Measurements from ENCODE around the gene TGFB1. TPM values are rescaled to one million over a fixed set of nuclear protein-coding genes. Genes with fewer than 3 reads are reported as not detected.

TGFB1 gene
- total RNA-seq, 1 experiment from 2014 or later, result 10.4 TPM

GRCh38 chr19:41296433-41296871 is 57.3 kb downstream of the TGFB1 start:
- H3K27me3 Mint-ChIP-seq (ENCODE audit: low read depth), result no peaks in the 10 kb centered on the region
- no peak for ATAC-seq
- H3K9me3 Mint-ChIP-seq, result no peaks in the 10 kb centered on the region
- H3K4me1 Mint-ChIP-seq, result no peaks in the 10 kb centered on the region
- CTCF ChIA-PET, result no interaction called here
- H3K27ac Mint-ChIP-seq, result no peak overlapping the region
- no peak overlapping the region for H3K4me3 Mint-ChIP-seq
- POLR2A ChIA-PET, result no interaction called here
- H3K36me3 Mint-ChIP-seq, result peaks cover 96% of the 10 kb centered on the region
- no peak for TF ChIP-seq ESRRA (CRISPR knock-in tag; IDR thresholded peaks at IDR 0.05; ENCODE audit: borderline replicate concordance)
- TF ChIP-seq PREB (CRISPR knock-in tag; IDR thresholded peaks at IDR 0.05; ENCODE audit: borderline replicate concordance), result no peak
- TF ChIP-seq IRF2 (CRISPR knock-in tag; IDR thresholded peaks at IDR 0.05; ENCODE audit: borderline replicate concordance, low read depth), result no peak
- TF ChIP-seq E2F1 (CRISPR knock-in tag; IDR thresholded peaks at IDR 0.05), result no peak
- no peak for TF ChIP-seq FOXJ3 (CRISPR knock-in tag; IDR thresholded peaks at IDR 0.05; ENCODE audit: borderline replicate concordance)
- no peak for TF ChIP-seq ZNF416 (CRISPR knock-in tag; IDR thresholded peaks at IDR 0.05)
- no peak for DNase-seq (ENCODE audit: low spot score)

GRCh38 chr19:41295499-41295898 is 58.2 kb downstream of the TGFB1 start:
- DNase-seq (ENCODE audit: low spot score) (no peak), ATAC-seq (no peak)
- ChIA-PET POLR2A (no interaction called here), CTCF (interaction anchor here (1.3 kb wide), 1 partner anchor 13 kb away, joined by 4 read pairs; no protein-coding TSS in a partner anchor)
- Mint-ChIP-seq H3K27me3 (ENCODE audit: low read depth) (no peaks in the 10 kb centered on the region), H3K27ac (no peak overlapping the region; the same call in 1 of the 2 replicates), H3K4me3 (no peak overlapping the region), H3K4me1 (no peaks in the 10 kb centered on the region), H3K36me3 (peaks cover 92% of the 10 kb centered on the region), H3K9me3 (no peaks in the 10 kb centered on the region)
- no peak for TF ChIP-seq MYBL2 (CRISPR knock-in tag; IDR thresholded peaks at IDR 0.05)
- no peak for TF ChIP-seq ATF1 (CRISPR knock-in tag; IDR thresholded peaks at IDR 0.05)
- no peak for TF ChIP-seq GRHL2 (CRISPR knock-in tag; IDR thresholded peaks at IDR 0.05; ENCODE audit: insufficient replicate concordance, severe bottlenecking)
- TF ChIP-seq HMGA2 (CRISPR knock-in tag; IDR thresholded peaks at IDR 0.05), result no peak
- no peak for TF ChIP-seq STAT6 (CRISPR knock-in tag; conservative IDR thresholded peaks at IDR 0.05; ENCODE audit: low read depth)
- no peak for TF ChIP-seq PREB (CRISPR knock-in tag; IDR thresholded peaks at IDR 0.05; ENCODE audit: borderline replicate concordance)
- no peak for TF ChIP-seq AR (CRISPR knock-in tag; IDR thresholded peaks at IDR 0.05)
- TF ChIP-seq ZNF396 (CRISPR knock-in tag; IDR thresholded peaks at IDR 0.05; ENCODE audit: borderline replicate concordance), result no peak
- TF ChIP-seq IRF2 (CRISPR knock-in tag; IDR thresholded peaks at IDR 0.05; ENCODE audit: borderline replicate concordance, low read depth), result no peak
- no peak for TF ChIP-seq E2F4 (CRISPR knock-in tag; IDR thresholded peaks at IDR 0.05; ENCODE audit: borderline replicate concordance, low read depth)
- TF ChIP-seq ETV6 (CRISPR knock-in tag; IDR thresholded peaks at IDR 0.05), result no peak
- TF ChIP-seq AFF4 (CRISPR knock-in tag; IDR thresholded peaks at IDR 0.05; ENCODE audit: borderline replicate concordance), result no peak
- TF ChIP-seq SMAD4 (CRISPR knock-in tag; IDR thresholded peaks at IDR 0.05), result no peak
- TF ChIP-seq NFATC4 (CRISPR knock-in tag; IDR thresholded peaks at IDR 0.05), result no peak
